Erythroblast (primary cell): ENCODE results near the gene EME2.

Experiments
- GATA1 ChIP-seq: IDR thresholded peaks from 2 replicates; pipeline ENCODE4 v1.6.1; 2011; ENCODE audit warnings: low read depth, mild to moderate bottlenecking, control low read depth, low read length, moderate library complexity
- POLR2A ChIP-seq: IDR thresholded peaks from 2 replicates; pipeline ENCODE4 v1.6.1; 2011; ENCODE audit warnings: mild to moderate bottlenecking, low read length

GRCh38 chr16:1745181-1745899 is 27.3 kb upstream of the EME2 start:
- TF ChIP-seq POLR2A = no peak
- no peak for TF ChIP-seq GATA1
